Measurements from ENCODE around the gene ARL16. TPM values are rescaled to one million over a fixed set of nuclear protein-coding genes. Genes with fewer than 3 reads are reported as not detected.

ARL16 gene
- total RNA-seq: 56.7 TPM

DNA sequence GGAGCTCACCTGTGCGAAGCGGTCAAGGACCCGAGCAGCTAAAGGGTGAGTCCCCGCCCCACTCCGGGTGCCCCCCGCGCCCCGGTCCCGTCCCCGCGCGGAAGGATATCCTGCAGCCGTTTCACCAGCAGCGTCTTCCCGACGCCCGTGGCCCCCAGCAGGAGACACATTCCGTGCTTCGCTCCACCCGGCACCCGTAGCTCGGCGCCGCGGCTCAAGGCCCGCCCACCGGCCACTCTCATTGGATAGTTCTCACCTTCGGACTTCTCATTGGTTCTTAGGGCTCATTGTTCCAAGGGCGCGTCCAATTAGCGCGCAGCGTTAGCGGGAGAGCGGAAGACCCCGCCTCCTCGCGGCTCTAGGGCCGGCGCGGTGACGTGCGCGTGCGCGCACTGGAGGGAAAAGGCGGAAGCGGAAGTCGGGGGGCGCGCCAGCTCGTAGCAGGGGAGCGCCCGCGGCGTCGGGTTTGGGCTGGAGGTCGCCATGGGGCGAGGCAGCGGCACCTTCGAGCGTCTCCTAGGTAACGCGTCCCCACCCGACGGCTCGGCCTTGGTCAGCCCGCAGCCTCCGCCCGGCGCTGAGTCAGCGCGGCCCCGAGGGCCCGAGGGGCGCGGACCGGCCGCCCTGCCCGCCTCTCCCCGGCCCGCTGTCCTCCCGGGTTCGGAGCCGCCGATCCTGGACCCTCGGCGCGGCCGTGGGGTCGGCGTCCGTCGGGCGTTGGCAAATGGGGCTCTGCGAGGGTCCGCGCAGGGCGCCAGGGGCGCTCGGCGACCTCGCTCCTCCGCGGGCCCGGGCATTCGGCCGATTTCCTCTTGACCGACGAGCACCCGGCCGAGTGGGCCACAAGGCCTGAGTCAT is at the start of gene ARL16, which contains the start of gene HGS:
Gene ARL16, minus strand, starts transcription at position 214 of the 858 bp plus-strand sequence. Its CDS starts 44 bp downstream, at position 170.
Gene HGS, plus strand, starts transcription at position 428 of the 858 bp plus-strand sequence. Its CDS starts 56 bp downstream, at position 484.

GRCh38 chr17:81711814-81712467 is 28.3 kb upstream of the ARL16 start, which contains the start of gene SLC25A10:
Gene SLC25A10, plus strand, starts transcription at chr17:81712284. Its CDS starts 143 bp downstream, at chr17:81712427.

GRCh38 chr17:81702934-81703746 is 19.5 kb upstream of the ARL16 start, which contains the start of gene MRPL12:
Gene MRPL12, plus strand, starts transcription at chr17:81703367. Its CDS starts 135 bp downstream, at chr17:81703502.

DNA sequence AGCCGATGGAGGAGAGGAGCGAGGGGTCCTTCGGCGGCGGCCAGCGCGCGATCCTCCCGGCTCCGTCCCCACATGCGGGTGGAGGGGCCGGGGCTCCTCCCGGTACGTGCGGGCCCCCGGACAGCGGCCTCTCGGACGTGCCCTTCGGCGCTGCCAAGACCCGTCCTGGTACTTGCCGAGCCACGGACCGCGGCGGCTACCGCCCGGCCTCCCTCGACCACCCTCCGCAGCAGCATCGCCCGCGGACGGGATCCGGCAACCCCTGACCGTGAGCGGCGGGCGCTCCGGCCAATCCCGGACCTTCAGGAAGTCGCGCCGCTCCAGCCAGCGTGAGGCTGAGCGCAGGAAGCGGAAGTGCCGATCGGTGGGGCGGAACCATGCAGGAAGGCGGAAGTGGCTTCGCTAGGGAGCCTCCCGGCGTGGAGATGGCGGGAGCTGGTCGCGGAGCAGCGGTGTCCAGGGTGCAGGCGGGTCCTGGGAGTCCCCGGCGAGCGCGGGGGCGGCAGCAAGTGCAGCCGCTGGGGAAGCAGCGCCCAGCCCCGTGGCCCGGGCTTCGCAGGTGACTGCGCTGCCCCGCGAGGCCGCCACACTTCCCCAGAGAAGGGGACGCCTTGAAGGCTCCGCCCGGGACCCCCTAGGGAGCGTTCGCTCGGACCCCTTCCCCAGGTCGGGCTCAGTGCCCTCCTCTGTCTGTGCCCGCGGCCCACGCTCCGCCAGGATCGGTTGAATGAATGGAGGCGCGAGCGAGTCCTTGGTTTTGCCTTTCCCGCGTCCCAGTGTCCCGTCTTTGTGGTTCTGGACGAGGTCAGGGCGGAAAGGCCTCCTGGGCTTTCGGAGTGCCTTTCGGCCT is 17.0 kb downstream of the ARL16 start, which contains the start of the genes CCDC137 and OXLD1:
Gene CCDC137, plus strand, starts transcription at position 396 of the 850 bp plus-strand sequence. Its CDS starts 30 bp downstream, at position 426.
Gene OXLD1, minus strand, starts transcription at position 264 of the 850 bp plus-strand sequence. Its CDS starts 28 bp downstream, at position 236.

GRCh38 chr17:81656118-81656743 is 27.4 kb downstream of the ARL16 start, which contains the start of gene PDE6G:
Gene PDE6G, minus strand, starts transcription at chr17:81656542. Its CDS starts 3,237 bp downstream, at chr17:81653305.

DNA sequence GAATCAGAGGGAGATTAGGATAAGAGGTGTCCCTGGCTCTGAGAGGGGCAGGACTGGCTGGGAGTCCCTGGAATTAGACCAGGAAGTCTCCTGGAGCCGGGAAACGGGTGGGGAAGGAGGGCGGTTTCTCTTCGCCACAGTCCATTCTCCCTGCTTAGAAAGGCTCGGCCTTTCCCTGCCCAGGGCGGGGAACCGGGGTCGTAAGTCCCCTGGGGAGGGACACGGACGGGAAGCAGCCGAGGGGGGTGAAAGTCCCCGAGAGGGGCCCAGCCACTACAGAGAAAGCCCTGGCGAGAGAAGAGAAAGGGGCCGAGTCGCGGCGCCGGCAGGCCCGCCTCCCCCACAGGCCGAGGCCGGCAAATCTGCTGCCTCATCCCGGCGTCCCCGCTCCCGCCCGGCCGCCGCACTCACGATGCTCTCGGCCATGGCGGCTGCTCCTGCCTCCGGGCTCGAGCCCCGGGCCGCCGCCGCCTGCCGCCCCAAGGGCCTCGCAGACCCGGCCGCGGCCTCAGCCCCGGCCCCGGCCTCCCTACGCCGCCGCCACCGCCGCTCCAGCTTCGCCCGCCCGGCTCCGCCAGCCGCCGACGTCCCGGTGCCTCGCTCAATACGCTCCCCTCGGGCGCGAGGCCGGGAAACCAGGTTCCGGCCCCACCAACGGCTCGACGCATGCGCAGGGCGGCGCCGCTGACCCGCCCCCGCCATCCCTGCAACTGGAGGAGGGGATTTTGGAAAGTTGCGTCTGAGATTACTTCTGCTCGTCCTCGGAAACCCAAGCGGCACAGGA is 46.9 kb downstream of the ARL16 start, which contains the start of the genes NPLOC4 and TSPAN10:
Gene NPLOC4, minus strand, starts transcription at position 608 of the 784 bp plus-strand sequence. Its CDS starts 182 bp downstream, at position 426.
Gene TSPAN10, plus strand, starts transcription at position 692 of the 784 bp plus-strand sequence. CDS start 5,217 bp downstream, outside the sequence.

Small RNA genes within 50 kb of the gene (small RNA-seq; reads per million reads assigned to genes)
- gene MIR6786 (ENCODE audit: low replicate concordance): not detected

Other genes with a start within 250 kb of the ARL16 start
- gene ACTG1, start 171.0 kb downstream of the ARL16 start, total RNA-seq: 5,181 TPM
- 4.1 TPM for gene FSCN2, start 155.4 kb downstream of the ARL16 start, total RNA-seq
- 29.5 TPM for gene FAAP100, start 131.4 kb downstream of the ARL16 start, total RNA-seq
- 55.6 TPM for gene NPLOC4, start 46.7 kb downstream of the ARL16 start, total RNA-seq
- gene TSPAN10, start 46.6 kb downstream of the ARL16 start, total RNA-seq: 3.9 TPM
- gene PDE6G, start 27.3 kb downstream of the ARL16 start, total RNA-seq: 4.4 TPM
- 16.5 TPM for gene OXLD1, start 17.2 kb downstream of the ARL16 start, total RNA-seq
- 8.1 TPM for gene CCDC137, start 17.1 kb downstream of the ARL16 start, total RNA-seq
- gene HGS, start 214 bp upstream of the ARL16 start, total RNA-seq: 82.9 TPM
- gene MRPL12, start 19.6 kb upstream of the ARL16 start, total RNA-seq: 23.5 TPM
- gene SLC25A10, start 28.5 kb upstream of the ARL16 start, total RNA-seq: 15.3 TPM
- 14.0 TPM for gene GCGR, start 120.4 kb upstream of the ARL16 start, total RNA-seq
- gene MCRIP1, start 149.5 kb upstream of the ARL16 start, total RNA-seq: 95.2 TPM
- 5.7 TPM for gene PPP1R27, start 151.3 kb upstream of the ARL16 start, total RNA-seq
- gene P4HB, start 176.7 kb upstream of the ARL16 start, total RNA-seq: 276 TPM
- gene ARHGDIA, start 187.5 kb upstream of the ARL16 start, total RNA-seq: 113 TPM
- gene ALYREF, start 207.8 kb upstream of the ARL16 start, total RNA-seq: 61.4 TPM
- 75.0 TPM for gene ANAPC11, start 207.9 kb upstream of the ARL16 start, total RNA-seq
- gene NPB, start 218.4 kb upstream of the ARL16 start, total RNA-seq: 1.3 TPM
- 28.9 TPM for gene PCYT2, start 227.6 kb upstream of the ARL16 start, total RNA-seq
- 10.6 TPM for gene SIRT7, start 234.4 kb upstream of the ARL16 start, total RNA-seq
- gene MAFG, start 243.9 kb upstream of the ARL16 start, total RNA-seq: 12.2 TPM